ENCODE data around the gene CBX8. TPM values are rescaled to one million over a fixed set of nuclear protein-coding genes. Genes with fewer than 3 reads are reported as not detected.

Gene CBX8
- total RNA-seq, 1 donor from 2014 or later: 8.2 TPM

DNA sequence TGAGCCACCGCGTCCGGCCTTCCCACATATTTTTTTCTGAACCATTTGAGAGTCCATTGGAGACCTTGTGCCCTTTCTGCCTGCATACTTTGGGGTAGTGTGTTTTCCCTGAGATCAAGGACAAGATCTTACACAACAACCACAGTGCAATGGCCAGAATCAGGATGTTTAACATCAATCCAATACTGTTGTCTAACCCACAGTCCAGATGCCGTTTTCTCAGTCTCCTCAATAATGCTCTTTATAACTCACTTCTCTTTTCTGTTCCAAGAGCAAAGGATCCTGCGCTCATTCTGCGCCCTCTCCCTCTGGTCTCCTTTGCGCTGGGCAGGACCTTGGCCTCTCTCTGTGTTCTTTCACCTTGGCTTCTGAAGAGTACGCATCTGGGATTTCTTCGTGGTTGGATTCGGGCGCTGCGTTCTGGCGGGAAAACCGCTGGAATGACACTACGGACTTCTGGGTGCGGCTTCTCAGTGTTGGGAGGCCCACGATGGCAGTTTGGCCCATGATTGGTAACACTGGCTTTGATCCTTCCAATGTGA lies 25.8 kb upstream of the CBX8 start:
- ATAC-seq (no peak), DNase-seq (no peak)
- intact Hi-C loops (cut with micrococcal nuclease): no loop called here

GRCh38 chr17:79821331-79822095 lies 24.6 kb upstream of the CBX8 start:
- ATAC-seq (no peak), DNase-seq (no peak)
- intact Hi-C loops (cut with micrococcal nuclease): no loop called here

GRCh38 chr17:79820959-79821330 lies 24.1 kb upstream of the CBX8 start:
- intact Hi-C loops (cut with micrococcal nuclease): no loop called here
- ATAC-seq: no peak
- no peak for DNase-seq

DNA sequence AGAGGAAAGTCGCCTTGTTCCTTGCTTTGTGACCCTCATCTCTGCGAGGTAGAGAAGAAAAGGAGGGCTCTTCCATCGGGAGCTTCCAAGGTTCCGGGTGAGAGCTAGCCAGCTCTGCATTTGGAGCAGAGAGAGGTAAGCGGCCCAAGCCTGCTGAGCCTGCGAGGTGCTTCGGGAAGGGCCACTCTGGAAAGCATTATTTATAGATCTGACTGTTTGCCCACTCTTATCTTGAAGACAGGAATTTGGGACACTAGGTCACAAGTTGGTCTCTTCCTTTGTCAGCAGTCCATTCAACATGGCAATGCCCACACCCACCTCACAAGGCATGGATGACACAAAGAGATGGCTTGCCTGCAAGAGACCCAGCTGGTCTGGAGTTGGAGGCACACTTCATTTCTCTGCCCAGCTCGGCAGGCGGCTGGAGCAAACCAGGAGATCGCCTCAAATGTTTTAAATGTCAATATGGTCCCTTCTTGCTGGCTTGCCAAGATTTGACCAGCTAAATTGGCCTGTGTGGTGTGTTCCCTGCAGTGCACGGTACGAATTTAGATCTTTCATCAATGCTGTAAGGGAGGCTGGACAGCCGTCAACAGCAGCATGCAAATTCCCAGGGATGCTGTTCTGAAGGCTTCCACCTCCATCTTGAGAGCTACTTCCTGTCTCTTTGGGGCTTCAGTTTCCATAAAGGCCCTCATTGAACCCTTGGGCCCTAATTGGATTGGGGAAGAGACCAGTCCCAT lies 22.8 kb upstream of the CBX8 start:
- intact Hi-C loops (cut with micrococcal nuclease): no loop called here
- DNase-seq: no peak
- peak; percentile 81 for ATAC-seq

GRCh38 chr17:79819085-79819484 lies 22.2 kb upstream of the CBX8 start:
- no peak for ATAC-seq
- no peak for DNase-seq
- intact Hi-C loops (cut with micrococcal nuclease): no loop called here

GRCh38 chr17:79818026-79818758 lies 21.3 kb upstream of the CBX8 start:
- ATAC-seq (no peak), DNase-seq (no peak)
- intact Hi-C loops (cut with micrococcal nuclease): no loop called here

GRCh38 chr17:79815836-79816461 lies 19.1 kb upstream of the CBX8 start:
- DNase-seq: no peak
- ATAC-seq: no peak
- intact Hi-C loops (cut with micrococcal nuclease): no loop called here

GRCh38 chr17:79814974-79815835 lies 18.3 kb upstream of the CBX8 start:
- ATAC-seq: peak; percentile 4
- intact Hi-C loops (cut with micrococcal nuclease): no loop called here
- DNase-seq: no peak

DNA sequence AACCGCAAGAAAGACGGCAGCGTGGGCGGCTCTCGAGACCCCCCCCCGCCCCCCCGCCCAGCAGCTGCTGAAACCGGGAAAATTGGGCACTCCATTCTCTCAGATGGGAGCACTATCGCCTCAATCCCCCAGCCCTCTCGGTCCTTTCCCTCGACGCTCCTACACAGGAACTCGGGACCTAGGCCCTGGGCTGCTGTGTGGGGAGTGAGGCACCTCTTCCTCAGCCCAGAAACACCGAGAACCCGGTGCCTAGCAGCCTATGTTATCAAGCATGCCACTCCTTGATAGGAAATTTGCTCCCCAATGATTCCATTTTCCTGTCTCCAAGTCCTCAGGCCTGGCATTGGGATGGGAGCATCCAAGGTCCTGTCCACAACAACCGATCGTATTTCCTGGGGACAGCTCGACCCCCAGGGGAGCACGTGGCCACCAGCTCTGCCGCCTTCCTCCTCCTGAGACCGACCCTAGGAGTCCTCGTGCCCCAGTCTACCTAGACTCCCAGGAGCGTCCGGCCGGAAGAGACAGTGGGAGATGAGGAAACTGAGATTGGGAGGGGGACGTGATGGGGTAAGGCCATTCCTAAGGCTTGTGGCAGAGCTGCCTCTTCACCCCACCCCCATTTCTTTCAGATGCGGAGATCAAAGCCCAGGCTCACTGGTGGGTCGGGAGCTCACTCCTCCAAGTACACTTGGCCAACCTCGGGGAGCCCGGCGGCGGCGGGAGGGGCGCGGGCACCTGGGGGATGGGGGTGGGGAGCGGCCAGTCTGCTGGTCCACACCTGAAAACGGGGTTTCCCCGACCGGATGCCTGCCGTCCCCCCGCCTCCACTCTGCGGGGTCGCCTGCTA lies 17.5 kb upstream of the CBX8 start:
- ATAC-seq (no peak), DNase-seq (no peak)
- intact Hi-C loops (cut with micrococcal nuclease): no loop called here

- no peak for ATAC-seq
- intact Hi-C loops (cut with micrococcal nuclease): no loop called here
- DNase-seq: no peak
Measured at GRCh38 chr17:79813297-79814126, 16.6 kb upstream of the CBX8 start.

GRCh38 chr17:79812353-79813258 lies 15.7 kb upstream of the CBX8 start:
- DNase-seq (no peak), ATAC-seq (no peak)
- intact Hi-C loops (cut with micrococcal nuclease): no loop called here

DNA sequence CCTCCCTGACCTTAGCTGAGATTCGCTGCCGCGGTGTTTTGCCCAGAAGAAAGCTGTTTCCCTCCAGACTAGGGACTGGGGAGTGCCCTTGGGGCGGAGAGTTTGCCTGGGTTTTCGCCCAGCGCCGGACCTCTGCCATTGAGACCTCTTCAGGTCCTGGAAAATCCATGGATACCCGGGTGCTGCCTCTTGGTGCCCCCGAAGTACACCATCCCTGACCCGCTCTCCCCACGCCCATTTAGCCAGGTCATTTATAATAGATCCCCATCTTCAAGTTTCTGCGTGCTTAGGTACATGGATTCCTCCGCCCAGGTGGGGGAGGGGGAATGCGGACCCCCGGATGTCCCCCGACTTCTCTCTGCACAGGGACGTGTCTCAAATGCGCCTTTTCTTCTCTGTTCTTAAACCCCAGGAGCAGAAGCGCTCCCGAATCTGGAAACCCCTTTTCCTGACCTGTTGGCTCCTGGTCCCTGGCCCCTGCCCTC lies 15.0 kb upstream of the CBX8 start:
- intact Hi-C loops (cut with micrococcal nuclease): no loop called here

DNA sequence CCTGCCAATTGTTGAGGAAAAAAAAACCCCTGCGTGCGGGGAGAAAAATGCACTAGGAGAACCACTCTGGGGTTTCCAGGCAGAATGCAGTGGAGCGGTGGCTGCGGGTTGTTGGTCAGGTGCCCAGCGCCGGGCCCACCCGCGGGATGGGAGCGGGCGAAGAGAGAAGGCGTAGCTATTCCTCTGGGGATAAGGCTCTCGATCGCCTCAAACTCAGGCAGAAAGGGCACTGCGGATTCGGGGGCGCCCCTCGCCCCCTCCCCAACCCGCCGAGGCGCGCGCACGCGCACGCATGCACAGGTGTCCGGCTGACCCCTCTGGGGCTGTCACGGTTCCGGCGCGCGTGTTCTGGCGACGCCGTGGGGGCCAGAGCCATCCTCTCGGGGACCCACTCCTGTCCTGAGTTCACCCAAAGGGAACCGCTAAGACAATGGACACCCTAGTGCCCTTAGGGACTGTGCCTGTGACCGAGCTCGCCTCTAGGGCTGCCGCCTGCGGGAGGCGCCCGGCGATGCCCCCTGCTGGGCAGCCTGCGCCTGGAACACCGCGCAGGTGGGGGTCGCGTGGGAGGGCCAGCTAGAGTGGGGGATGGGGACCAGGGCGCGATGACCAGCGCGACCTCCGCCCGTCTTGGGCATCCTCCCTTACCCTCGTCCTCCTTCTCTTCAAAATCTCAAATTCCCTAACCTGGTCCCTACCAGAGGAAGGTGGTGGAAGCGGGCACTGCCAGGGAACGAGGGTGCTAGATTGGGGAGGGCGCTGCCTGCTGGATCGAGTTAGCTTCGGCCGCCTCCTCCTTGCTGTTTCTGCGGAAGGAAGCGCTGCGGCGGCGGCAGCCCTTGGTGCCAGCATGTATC lies 14.4 kb upstream of the CBX8 start:
- DNase-seq (no peak), ATAC-seq (peak; percentile 77)
- intact Hi-C loops (cut with micrococcal nuclease): no loop called here

More for the DNA sequence above, 15.0 kb upstream of the CBX8 start:
- no peak for ATAC-seq
- no peak for DNase-seq

DNA sequence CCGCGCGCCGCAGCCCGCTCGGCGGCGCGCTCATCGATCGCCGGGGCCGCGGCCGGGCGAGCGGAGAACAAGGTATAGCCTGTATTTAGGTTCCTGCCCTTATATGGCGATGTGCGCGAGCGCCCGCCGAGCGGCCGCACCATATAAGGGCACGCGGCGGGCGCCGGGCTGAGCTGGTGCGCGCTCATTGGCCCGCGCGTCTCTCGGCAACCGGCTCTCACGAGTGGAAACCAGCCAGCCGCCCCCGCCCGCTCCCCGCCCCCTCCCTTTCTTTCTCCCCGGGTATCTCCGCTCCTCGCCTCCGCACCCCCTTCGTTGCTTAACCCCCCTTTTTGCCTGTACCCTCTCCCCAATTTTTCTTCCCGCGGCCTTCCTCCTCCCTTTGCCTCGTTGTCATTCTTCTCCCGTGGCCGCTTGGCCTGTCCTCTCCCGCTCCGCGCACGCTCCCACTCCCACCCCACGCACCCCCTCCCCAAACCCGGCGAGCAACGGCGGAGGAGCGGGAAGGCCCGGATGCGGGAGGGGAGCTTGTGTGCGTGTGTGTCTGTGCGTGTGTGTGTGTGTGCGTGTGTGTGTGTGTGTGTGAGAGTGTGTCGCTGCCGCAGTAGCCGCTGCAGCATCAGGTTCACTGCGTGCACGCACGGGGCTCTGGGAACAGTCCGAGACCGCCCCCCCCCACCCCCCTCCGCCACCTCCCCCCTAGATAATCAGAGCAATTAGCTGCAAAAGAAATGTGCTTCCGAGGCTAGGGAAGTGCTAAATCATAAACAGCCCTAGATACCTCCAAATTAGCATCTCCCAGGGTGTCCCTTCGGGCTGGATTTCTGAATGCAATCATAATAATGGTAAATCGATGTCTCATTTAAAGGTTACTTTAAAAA lies 13.5 kb upstream of the CBX8 start:
- peak; percentile 79 for ATAC-seq
- DNase-seq: peak; percentile 84
- intact Hi-C loops (cut with micrococcal nuclease): no loop called here

All from left ventricle myocardium superior (tissue), 1 donor.